ENCODE results near the gene SMG7.

DNA sequence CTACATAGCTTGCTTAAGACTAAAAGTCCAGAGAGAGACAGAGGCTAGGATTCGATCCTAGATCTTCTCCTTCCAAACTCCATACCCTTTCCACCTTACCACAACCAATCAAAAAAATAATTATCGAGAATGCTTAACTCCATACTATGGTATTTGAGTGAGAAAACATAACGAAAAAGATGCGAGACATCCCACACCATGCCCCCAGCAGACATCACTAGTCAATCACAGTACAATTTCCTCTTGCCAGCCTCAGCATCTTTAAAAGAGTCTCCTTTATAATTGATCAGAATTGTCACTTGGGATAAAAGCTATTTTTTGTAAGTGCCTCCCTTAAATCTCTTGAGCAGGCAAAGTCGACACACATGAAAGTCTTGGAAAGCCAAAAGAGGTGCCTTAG is 117.1 kb downstream of the SMG7 start:
- TF ChIP-seq, protein P1, sequence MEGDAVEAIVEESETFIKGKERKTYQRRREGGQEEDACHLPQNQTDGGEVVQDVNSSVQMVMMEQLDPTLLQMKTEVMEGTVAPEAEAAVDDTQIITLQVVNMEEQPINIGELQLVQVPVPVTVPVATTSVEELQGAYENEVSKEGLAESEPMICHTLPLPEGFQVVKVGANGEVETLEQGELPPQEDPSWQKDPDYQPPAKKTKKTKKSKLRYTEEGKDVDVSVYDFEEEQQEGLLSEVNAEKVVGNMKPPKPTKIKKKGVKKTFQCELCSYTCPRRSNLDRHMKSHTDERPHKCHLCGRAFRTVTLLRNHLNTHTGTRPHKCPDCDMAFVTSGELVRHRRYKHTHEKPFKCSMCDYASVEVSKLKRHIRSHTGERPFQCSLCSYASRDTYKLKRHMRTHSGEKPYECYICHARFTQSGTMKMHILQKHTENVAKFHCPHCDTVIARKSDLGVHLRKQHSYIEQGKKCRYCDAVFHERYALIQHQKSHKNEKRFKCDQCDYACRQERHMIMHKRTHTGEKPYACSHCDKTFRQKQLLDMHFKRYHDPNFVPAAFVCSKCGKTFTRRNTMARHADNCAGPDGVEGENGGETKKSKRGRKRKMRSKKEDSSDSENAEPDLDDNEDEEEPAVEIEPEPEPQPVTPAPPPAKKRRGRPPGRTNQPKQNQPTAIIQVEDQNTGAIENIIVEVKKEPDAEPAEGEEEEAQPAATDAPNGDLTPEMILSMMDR (IDR thresholded peaks at IDR 0.05; ENCODE audit: low read depth, low read length), result no peak
- TF ChIP-seq MYC (IDR thresholded peaks at IDR 0.05; ENCODE audit: low read depth, low read length), result no peak

Data from NB4 (cell line).